ENCODE data around the gene XPA. TPM values are rescaled to one million over a fixed set of nuclear protein-coding genes. Genes with fewer than 3 reads are reported as not detected.

XPA gene
- total and polyA plus RNA-seq, 10 of the 15 experiments (the other 5 are each of a cell fraction or from before 2014, with no cell fraction given): 6.2 to 19.9 (median 12.3) TPM

DNA sequence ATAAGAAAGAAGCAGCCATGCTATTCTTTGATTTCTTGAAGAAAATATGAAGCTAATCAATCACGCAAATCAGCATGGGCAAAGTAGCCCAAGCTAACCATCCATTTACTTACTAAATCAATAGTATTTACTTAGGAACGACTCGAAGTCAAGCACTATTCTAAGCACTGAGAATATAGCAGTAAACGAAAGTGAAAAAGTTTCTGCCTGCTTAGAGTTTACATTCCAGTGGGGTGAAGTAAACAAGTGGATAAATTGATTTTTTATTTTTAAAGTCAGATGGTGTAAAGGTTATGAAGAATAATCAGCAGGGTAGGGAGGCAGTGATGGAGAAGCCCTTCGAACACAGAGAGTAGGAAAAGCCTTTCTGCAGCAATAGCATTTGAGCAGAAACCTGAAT, 69.5 kb downstream of the XPA start:
- FAIRE-seq (no peak), ATAC-seq (no peak), DNase-seq (ENCODE audit: low read depth, low spot score) (no peak)
- Histone ChIP-seq H3K4me2 (ENCODE audit: control insufficient read depth, insufficient read depth) (no peak overlapping the region), H2AFZ (ENCODE audit: control insufficient read depth, low read depth, low read length) (no peak overlapping the region), H3K9me3 (replicated peaks; ENCODE audit: control insufficient read depth, insufficient read depth, low read length) (no peaks in the 10 kb centered on the region), H3K4me3 (no peak overlapping the region), H3K27me3 (replicated peaks in 1 of 2; ENCODE audit: control insufficient read depth in 2 of 2, insufficient read depth in 2 of 2, low read length in 1 of 2) (no peaks in the 10 kb centered on the region), H3K9ac (ENCODE audit: control insufficient read depth, insufficient read depth, low read length) (no peak overlapping the region), H3K4me1 (ENCODE audit: control insufficient read depth, insufficient read depth, low read length) (peaks cover 5% of the 10 kb centered on the region), H3K79me2 (ENCODE audit: control insufficient read depth, insufficient read depth, low read length) (peaks cover 29% of the 10 kb centered on the region), H3K36me3 (ENCODE audit: control insufficient read depth in 2 of 2, insufficient read depth in 2 of 2, low read length in 1 of 2) (peaks cover 0 to 2% of the 10 kb centered on the region in 2 experiments; a peak in 2 of 4 replicates), H4K20me1 (ENCODE audit: control insufficient read depth, insufficient read depth) (no peaks in the 10 kb centered on the region), H3K27ac (ENCODE audit: control insufficient read depth, insufficient read depth) (no peak overlapping the region)
- WGBS (ENCODE audit: insufficient coverage, insufficient replicate concordance, low lambda C conversion rate, missing lambda C conversion rate): 83% methylated on average over 5 of the region's 5 CpGs
- in situ Hi-C loops (cut with MboI) (loop anchor here (25.0 kb wide), 1 partner anchor 1215 kb away; the partner anchor contains the start of gene ZNF367), intact Hi-C loops (cut with micrococcal nuclease; ENCODE audit: unreplicated experiment) (no loop called here)
- TF ChIP-seq SPI1 (IDR thresholded peaks at IDR 0.05; ENCODE audit: borderline replicate concordance, insufficient read depth, low read depth, low read length): no peak
- TF ChIP-seq NFYB (IDR thresholded peaks at IDR 0.05; ENCODE audit: insufficient read depth, low read depth, low read length): no peak
- TF ChIP-seq TBL1XR1 (IDR thresholded peaks at IDR 0.05; ENCODE audit: low read depth, low read length): no peak
- TF ChIP-seq KLF5 (IDR thresholded peaks at IDR 0.05; ENCODE audit: partially characterized antibody): no peak
- TF ChIP-seq SP1 (IDR thresholded peaks at IDR 0.05; ENCODE audit: low read depth, low read length): no peak
- POLR2A ChIA-PET: no interaction called here
- no TSS peak for BruUV-seq (replicated peaks)
- CTCF ChIA-PET: interaction anchor here (0.8 to 5.5 kb wide), 6 partner anchors 11 to 240 kb away, joined by 3 to 35 read pairs (median 12); no protein-coding TSS in a partner anchor
- SMC1A ChIA-PET (ENCODE audit: uncharacterized antibody, unreplicated experiment): interaction anchor here (1.7 to 2.0 kb wide), 2 partner anchors 10 to 158 kb away, joined by 5 to 7 read pairs; no protein-coding TSS in a partner anchor
- RAD21 ChIA-PET (ENCODE audit: unreplicated experiment): interaction anchor here (1.5 to 2.1 kb wide), 2 partner anchors 9 to 12 kb away, joined by 4 to 11 read pairs; no protein-coding TSS in a partner anchor

GRCh38 chr9:97625620-97626019, 71.5 kb downstream of the XPA start:
- in situ Hi-C loops (cut with MboI) (loop anchor here (25.0 kb wide), 1 partner anchor 1213 kb away; the partner anchor contains the start of gene ZNF367), intact Hi-C loops (cut with micrococcal nuclease; ENCODE audit: unreplicated experiment) (no loop called here)
- H3K27me3 ChIP-seq (replicated peaks in 1 of 2; ENCODE audit: control insufficient read depth in 2 of 2, insufficient read depth in 2 of 2, low read length in 1 of 2): no peaks in the 10 kb centered on the region
- FAIRE-seq (no peak), DNase-seq (ENCODE audit: low read depth, low spot score) (no peak), ATAC-seq (no peak)
- no peak overlapping the region for H3K4me3 ChIP-seq
- H3K27ac ChIP-seq (ENCODE audit: control insufficient read depth, insufficient read depth): no peak overlapping the region
- ChIA-PET SMC1A (ENCODE audit: uncharacterized antibody, unreplicated experiment) (interaction anchor here (1.1 to 2.1 kb wide), 3 partner anchors 10 to 157 kb away, joined by 4 to 9 read pairs (median 5); no protein-coding TSS in a partner anchor), CTCF (interaction anchor here (2.2 to 3.7 kb wide), 2 partner anchors 27 to 157 kb away, joined by 12 to 25 read pairs; no protein-coding TSS in a partner anchor), POLR2A (no interaction called here), RAD21 (ENCODE audit: unreplicated experiment) (interaction anchor here (0.9 to 1.0 kb wide), 2 partner anchors 10 to 157 kb away, joined by 3 to 4 read pairs; no protein-coding TSS in a partner anchor)
- no TSS peak for BruUV-seq (replicated peaks)
- no peaks in the 10 kb centered on the region; the same call in 1 of the 2 replicates for H3K4me1 ChIP-seq (ENCODE audit: control insufficient read depth, insufficient read depth, low read length)
- no peaks in the 10 kb centered on the region for H4K20me1 ChIP-seq (ENCODE audit: control insufficient read depth, insufficient read depth)
- no peaks in the 10 kb centered on the region; the same call in 2 of the 3 replicates for H3K9me3 ChIP-seq (replicated peaks; ENCODE audit: control insufficient read depth, insufficient read depth, low read length)
- peaks cover 12% of the 10 kb centered on the region for H3K79me2 ChIP-seq (ENCODE audit: control insufficient read depth, insufficient read depth, low read length)
- peaks cover 0 to 2% of the 10 kb centered on the region in 2 experiments for H3K36me3 ChIP-seq (ENCODE audit: control insufficient read depth in 2 of 2, insufficient read depth in 2 of 2, low read length in 1 of 2)
- no peak overlapping the region for H3K9ac ChIP-seq (ENCODE audit: control insufficient read depth, insufficient read depth, low read length)
- H2AFZ ChIP-seq (ENCODE audit: control insufficient read depth, low read depth, low read length): no peak overlapping the region
- H3K4me2 ChIP-seq (ENCODE audit: control insufficient read depth, insufficient read depth): no peak overlapping the region
- 77% methylated on average over 3 of the region's 3 CpGs for WGBS (ENCODE audit: insufficient coverage, insufficient replicate concordance, low lambda C conversion rate, missing lambda C conversion rate)
- TF ChIP-seq, protein P1, sequence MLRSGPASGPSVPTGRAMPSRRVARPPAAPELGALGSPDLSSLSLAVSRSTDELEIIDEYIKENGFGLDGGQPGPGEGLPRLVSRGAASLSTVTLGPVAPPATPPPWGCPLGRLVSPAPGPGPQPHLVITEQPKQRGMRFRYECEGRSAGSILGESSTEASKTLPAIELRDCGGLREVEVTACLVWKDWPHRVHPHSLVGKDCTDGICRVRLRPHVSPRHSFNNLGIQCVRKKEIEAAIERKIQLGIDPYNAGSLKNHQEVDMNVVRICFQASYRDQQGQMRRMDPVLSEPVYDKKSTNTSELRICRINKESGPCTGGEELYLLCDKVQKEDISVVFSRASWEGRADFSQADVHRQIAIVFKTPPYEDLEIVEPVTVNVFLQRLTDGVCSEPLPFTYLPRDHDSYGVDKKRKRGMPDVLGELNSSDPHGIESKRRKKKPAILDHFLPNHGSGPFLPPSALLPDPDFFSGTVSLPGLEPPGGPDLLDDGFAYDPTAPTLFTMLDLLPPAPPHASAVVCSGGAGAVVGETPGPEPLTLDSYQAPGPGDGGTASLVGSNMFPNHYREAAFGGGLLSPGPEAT (IDR thresholded peaks at IDR 0.05; ENCODE audit: low read depth): no peak
- TF ChIP-seq TCF7 (IDR thresholded peaks at IDR 0.05; ENCODE audit: borderline replicate concordance) (no peak), STAT3 (IDR thresholded peaks at IDR 0.05; ENCODE audit: low read depth, low read length) (no peak), CUX1 (IDR thresholded peaks at IDR 0.05; ENCODE audit: insufficient replicate concordance, low read depth, low read length) (no peak)

All from GM12878 (cell line).